G401 (cell line): ENCODE results near the gene ATP2B3. TPM values are rescaled to one million over a fixed set of nuclear protein-coding genes. Genes with fewer than 3 reads are reported as not detected.

Source experiments
- DNase-seq: peaks from one replicate; pipeline ENCODE4 v3.0.0-alpha.2; 2015; ENCODE audit warnings: low spot score
- in situ Hi-C: cut with HindIII; loops from 2 replicates; pipeline ENCODE4 v1.10.0; 2016; ENCODE audit warnings: low sequenced_read_pairs, mixed read lengths
- total RNA-seq: library from RNA; depleted of rRNA; stranded (reverse); fragments of >200 nt; shearing (Covaris generic); gene quantifications from 2 replicates; pipeline ENCODE4 v1.2.3, GENCODE V29; 2014; rRNA removed

The ATP2B3 gene
- total RNA-seq, 1 experiment from 2014 or later, result not detected

GRCh38 chrX:153625271-153626024 lies 108.0 kb downstream of the ATP2B3 start:
- in situ Hi-C loops, result no loop called here
- no peak for DNase-seq

DNA sequence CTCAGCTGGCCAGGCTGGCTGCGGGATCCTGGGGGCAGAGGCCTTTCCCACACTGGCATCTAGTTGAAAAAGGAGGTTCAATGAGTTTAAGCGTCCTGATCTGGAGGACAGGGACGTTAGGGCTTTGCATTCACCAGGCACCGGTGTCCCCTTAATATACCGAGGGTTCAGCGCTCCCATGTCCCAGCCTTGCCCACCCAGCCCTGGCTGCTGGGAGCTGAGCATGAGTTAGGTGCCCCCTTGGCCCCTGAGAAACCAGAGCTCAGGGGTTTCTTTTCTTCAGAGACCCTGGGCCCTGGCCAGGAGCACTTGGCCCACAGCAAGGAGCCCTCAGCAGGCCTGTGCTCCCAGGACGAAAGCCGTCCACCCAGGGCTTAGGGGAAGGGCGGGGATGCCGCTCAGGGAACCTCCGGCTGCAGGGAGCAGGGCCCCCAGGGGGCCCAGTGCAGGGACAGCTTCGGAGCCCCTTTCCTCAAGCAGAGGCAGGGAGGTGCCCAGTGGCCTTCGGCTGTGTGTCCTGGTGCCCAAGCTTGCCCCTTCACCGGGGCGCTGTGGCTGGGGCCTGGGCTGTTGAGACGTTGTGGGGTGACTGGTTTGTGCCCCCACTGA lies 108.7 kb downstream of the ATP2B3 start:
- no peak for DNase-seq
- in situ Hi-C loops, result no loop called here

DNA sequence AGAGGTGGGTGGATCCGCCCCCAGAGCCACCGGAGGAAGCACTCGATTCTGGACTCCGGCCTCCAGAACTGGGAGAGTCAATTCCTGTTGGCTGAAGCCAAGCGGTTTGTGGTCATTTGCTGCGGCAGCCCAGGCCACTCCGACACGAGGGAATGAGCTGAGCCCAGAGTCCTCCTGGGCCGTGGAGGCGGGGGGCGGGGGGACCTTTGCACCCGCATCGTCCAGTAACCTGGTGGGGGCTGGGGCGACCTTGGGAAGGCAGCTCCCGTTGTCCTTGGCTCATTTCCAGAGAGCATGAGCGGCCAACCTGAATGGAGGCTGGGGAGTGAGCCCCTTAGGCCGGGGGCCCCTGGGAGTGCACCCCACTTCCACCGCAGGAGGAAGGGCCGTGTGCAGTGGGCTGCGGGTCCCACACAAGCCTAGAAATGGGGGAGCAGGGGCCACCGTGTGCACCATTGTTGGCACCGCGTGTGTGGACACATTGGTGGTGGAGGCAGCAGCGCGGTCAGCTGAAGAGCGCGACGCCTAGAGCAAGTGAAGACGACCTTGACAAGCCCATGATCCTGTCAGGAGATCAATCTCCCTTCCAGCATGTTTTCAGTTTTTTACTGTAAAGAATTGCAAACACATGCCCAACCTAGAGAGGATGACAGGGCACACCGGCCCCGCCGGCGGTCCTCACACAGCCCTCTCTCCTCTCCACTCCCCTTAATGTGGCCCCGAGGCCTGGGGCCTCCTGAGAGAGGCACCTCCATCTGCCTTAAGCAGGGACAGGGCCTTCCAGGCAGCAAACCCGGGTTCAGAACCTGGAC lies 109.6 kb downstream of the ATP2B3 start:
- no peak for DNase-seq
- in situ Hi-C loops, result no loop called here

DNA sequence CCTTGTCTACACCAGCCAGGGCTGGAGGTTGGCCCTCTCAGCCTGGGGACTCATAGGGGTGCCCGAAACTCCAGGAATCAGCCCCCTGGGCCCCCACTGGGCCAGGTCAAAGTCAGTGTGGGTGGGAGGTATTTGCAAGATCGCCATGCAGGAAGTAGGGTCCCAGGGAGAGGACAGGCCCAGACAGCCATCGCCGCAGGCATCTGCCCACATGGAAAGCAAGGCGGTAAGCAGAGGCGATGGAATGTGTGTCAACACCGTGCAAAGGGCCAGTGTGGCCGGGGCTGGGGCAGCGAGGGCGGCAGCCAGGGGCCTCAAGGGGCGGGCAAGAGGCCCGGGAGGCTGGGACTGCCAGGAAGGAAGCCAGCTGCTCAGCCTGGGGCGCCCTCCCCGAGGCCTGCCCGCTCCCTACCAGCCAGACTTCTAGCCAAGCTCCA lies 110.3 kb downstream of the ATP2B3 start:
- no peak for DNase-seq

DNA sequence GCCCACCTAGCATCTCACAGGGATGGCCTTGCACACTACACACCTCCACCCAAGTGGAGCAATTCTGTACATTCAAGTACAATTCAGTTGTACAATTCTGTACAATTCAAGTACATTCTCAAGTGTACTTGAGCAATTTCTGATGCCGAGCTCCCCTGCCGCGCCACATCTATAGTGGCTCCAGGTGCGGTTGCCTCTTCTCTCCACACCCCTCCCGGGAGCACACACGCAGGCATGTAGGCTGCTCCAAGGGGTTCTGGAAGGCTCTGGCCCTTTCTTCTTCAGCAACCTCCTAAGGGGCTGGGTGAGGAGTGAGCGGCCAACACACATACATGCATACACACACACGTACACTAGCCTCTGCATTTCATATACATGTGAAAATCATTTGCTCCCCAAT lies 110.7 kb downstream of the ATP2B3 start:
- in situ Hi-C loops, result no loop called here
- DNase-seq, result no peak

More for the DNA sequence above, 110.3 kb downstream of the ATP2B3 start:
- in situ Hi-C loops, result no loop called here

- DNase-seq, result no peak
- in situ Hi-C loops, result no loop called here
These were observed 111.2 kb downstream of the ATP2B3 start for GRCh38 chrX:153628665-153629064.

DNA sequence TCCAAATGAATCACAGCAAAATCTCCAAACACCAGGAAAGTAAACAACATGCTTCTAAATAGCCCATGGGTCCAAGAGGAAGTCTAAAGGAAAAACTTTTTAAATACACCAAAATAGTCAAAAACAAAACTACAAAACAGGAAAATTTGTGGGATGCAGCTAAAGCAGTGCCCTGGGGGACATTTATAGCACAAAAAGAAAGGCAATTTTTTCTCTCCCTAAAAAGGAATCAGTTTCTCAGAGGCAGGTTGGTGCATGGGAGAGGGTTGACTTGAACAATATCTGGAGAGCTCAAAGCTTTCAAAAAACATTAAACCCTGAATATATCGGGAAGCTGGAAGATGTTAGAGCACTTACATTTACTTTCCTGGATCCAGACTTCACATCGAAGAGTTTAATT lies 113.9 kb downstream of the ATP2B3 start:
- DNase-seq, result no peak
- in situ Hi-C loops, result no loop called here

- DNase-seq, result no peak
- in situ Hi-C loops, result no loop called here
These were observed 114.6 kb downstream of the ATP2B3 start for GRCh38 chrX:153631907-153632594.

Other genes starting within 250 kb of the ATP2B3 start
- gene PNMA6F, start 195.9 kb upstream of the ATP2B3 start, total RNA-seq, result 0.03 TPM in 1 of 2 replicates, not detected in the other
- gene ZNF275, start 183.5 kb upstream of the ATP2B3 start, total RNA-seq, result 1.8 and 2.9 TPM in 2 replicates
- not detected in 2 replicates for gene PNMA6E, start 116.3 kb upstream of the ATP2B3 start, total RNA-seq
- not detected in 2 replicates for gene ZFP92, start 106.2 kb upstream of the ATP2B3 start, total RNA-seq
- gene TREX2, start 71.6 kb upstream of the ATP2B3 start, total RNA-seq, result not detected in 2 replicates
- 50.8 and 63.6 TPM in 2 replicates for gene HAUS7, start 47.1 kb upstream of the ATP2B3 start, total RNA-seq
- not detected in 2 replicates for gene BGN, start 22.7 kb upstream of the ATP2B3 start, total RNA-seq
- gene CCNQ, start 81.5 kb downstream of the ATP2B3 start, total RNA-seq, result 43.7 and 62.8 TPM in 2 replicates
- gene DUSP9, start 129.6 kb downstream of the ATP2B3 start, total RNA-seq, result 0.20 and 2.5 TPM in 2 replicates
- 0.74 TPM in 1 of 2 replicates, not detected in the other for gene PNCK, start 156.2 kb downstream of the ATP2B3 start, total RNA-seq
- 13.1 and 14.5 TPM in 2 replicates for gene SLC6A8, start 170.3 kb downstream of the ATP2B3 start, total RNA-seq
- gene BCAP31, start 206.7 kb downstream of the ATP2B3 start, total RNA-seq, result 132 and 202 TPM in 2 replicates
- gene ABCD1, start 207.2 kb downstream of the ATP2B3 start, total RNA-seq, result 5.3 and 6.8 TPM in 2 replicates
- 1.5 TPM in 1 of 2 replicates, not detected in the other for gene PLXNB3, start 246.6 kb downstream of the ATP2B3 start, total RNA-seq